Stimulated activated CD8-positive, alpha-beta memory T cell treated with anti-CD3 and anti-CD28 coated beads, Interleukin-15, amount 100 ng/mL, for 4 hours (primary cell): ENCODE data around the gene RBM33.

ENCODE experiments used
- DNase-seq, 2 donors: peaks; one replicate each; pipeline ENCODE4 v3.0.0-alpha.2; 2020; ENCODE audit warnings: low read depth in 2 of 2

RBM33 gene

GRCh38 chr7:155824227-155824886 lies 179.9 kb downstream of the RBM33 start:
- no peak for DNase-seq

- no peak for DNase-seq
Measured at GRCh38 chr7:155825336-155825735, 180.9 kb downstream of the RBM33 start.

- no peak for DNase-seq
Measured at GRCh38 chr7:155829796-155830470, 185.5 kb downstream of the RBM33 start.
